Glutamatergic neuron (in vitro differentiated cells): Measurements from ENCODE around the gene IGFBP6. TPM values are rescaled to one million over a fixed set of nuclear protein-coding genes. Genes with fewer than 3 reads are reported as not detected.
A peak's percentile ranks its signal among the peaks of the same experiment; 100 is the strongest.

Experiments used
- DNase-seq: peaks from one replicate; pipeline ENCODE4 v3.0.0; 2022
- H3K27ac Mint-ChIP-seq: one replicate; pipeline ENCODE4 v1.8.0; 2020; ENCODE audit warnings: mild to moderate bottlenecking, mixed read lengths, inconsistent platforms; ENCODE audit not compliant: unreplicated experiment
- H3K27me3 Mint-ChIP-seq: one replicate; pipeline ENCODE4 v1.8.0; 2020; ENCODE audit warnings: mild to moderate bottlenecking, moderate library complexity, mixed read lengths, inconsistent platforms; ENCODE audit not compliant: unreplicated experiment
- H3K36me3 Mint-ChIP-seq: one replicate; pipeline ENCODE4 v1.8.0; 2020; ENCODE audit warnings: mild to moderate bottlenecking, mixed read lengths, inconsistent platforms; ENCODE audit not compliant: unreplicated experiment
- H3K4me1 Mint-ChIP-seq: one replicate; pipeline ENCODE4 v1.8.0; 2020; ENCODE audit warnings: mild to moderate bottlenecking, low read depth, mixed read lengths, inconsistent platforms; ENCODE audit not compliant: unreplicated experiment
- H3K4me3 Mint-ChIP-seq: one replicate; pipeline ENCODE4 v1.8.0; 2020; ENCODE audit warnings: mild to moderate bottlenecking, mixed read lengths, inconsistent platforms; ENCODE audit not compliant: unreplicated experiment
- H3K9me3 Mint-ChIP-seq: one replicate; pipeline ENCODE4 v1.8.0; 2020; ENCODE audit warnings: mild to moderate bottlenecking, moderate library complexity, mixed read lengths, inconsistent platforms; ENCODE audit not compliant: unreplicated experiment
- CTCF ChIP-seq: fragments of 200-600 bp; sonication (generic); IDR thresholded peaks from one replicate; pipeline ENCODE4 v1.5.0; 2021; ENCODE audit not compliant: partially characterized antibody, unreplicated experiment
- total RNA-seq: library from RNA; stranded (reverse); fragmentation: NEBNext Ultra II Directional; extraction: Animal tissue kit (Norgen Biotek cat#: 25700); gene quantifications from one replicate; pipeline ENCODE4 v1.2.1, GENCODE V29; 2021; ENCODE audit not compliant: unreplicated experiment

Gene IGFBP6
- total RNA-seq, 1 donor from 2014 or later: not detected

- peaks cover 2% of the 10 kb centered on the region for H3K27me3 Mint-ChIP-seq
- TF ChIP-seq CTCF: peak; percentile 91
- no peak overlapping the region for H3K27ac Mint-ChIP-seq
- no peak overlapping the region for H3K4me3 Mint-ChIP-seq
- H3K36me3 Mint-ChIP-seq: peaks cover 3% of the 10 kb centered on the region
- peaks cover 2% of the 10 kb centered on the region for H3K4me1 Mint-ChIP-seq
- peaks cover 1% of the 10 kb centered on the region for H3K9me3 Mint-ChIP-seq
- DNase-seq: peak; percentile 83
Observed at GRCh38 chr12:53065975-53066931, 31.2 kb upstream of the IGFBP6 start.

DNA sequence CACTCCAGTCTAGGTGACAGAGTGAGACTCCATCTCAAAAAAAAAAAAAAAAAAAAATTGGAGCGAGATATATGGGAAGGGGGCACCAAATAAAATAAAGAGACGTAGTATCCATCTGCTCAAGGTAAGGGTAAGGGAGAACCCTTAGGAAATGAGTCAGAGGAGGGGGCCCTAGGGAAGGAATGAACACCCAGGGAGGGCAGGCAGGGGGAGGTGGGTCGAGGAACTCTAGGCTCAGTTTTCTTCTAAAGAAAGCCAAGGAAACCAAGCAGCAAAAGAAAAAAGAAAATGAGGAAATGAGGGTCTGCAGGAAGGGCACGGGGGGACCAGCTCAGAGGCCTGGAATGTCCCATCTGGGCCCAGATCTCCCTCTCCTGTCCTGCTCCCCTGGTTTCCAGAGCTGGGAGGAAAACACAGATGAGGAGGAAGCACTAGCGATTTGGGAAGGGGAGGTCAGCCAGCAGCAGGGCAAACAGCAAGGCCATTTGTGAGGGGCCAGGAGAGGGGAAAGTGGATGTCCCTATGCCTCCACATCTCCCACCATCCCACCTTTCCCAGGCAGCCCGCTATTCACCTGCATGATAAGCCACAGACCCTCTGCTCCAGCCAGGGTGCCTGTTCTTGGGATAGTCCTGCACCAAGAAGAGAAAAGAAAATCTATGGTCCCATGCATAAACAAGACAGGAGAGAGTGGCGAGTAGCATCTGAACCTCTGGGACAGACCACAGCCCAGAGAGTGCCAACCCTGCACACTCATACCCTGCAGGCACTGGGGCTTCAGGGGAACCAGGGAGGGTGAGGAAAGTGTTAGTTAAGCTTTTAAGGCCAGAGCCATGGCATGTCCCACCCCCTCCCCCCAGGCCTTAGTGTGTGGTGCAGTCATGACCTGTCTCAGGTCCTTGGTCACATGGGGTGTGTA lies 30.1 kb upstream of the IGFBP6 start:
- no peak overlapping the region for H3K4me3 Mint-ChIP-seq
- H3K36me3 Mint-ChIP-seq: peaks cover 3% of the 10 kb centered on the region
- no peak for TF ChIP-seq CTCF
- H3K9me3 Mint-ChIP-seq: peaks cover 1% of the 10 kb centered on the region
- H3K4me1 Mint-ChIP-seq: peaks cover 4% of the 10 kb centered on the region
- H3K27ac Mint-ChIP-seq: no peak overlapping the region
- DNase-seq: no peak
- peaks cover 2% of the 10 kb centered on the region for H3K27me3 Mint-ChIP-seq

DNA sequence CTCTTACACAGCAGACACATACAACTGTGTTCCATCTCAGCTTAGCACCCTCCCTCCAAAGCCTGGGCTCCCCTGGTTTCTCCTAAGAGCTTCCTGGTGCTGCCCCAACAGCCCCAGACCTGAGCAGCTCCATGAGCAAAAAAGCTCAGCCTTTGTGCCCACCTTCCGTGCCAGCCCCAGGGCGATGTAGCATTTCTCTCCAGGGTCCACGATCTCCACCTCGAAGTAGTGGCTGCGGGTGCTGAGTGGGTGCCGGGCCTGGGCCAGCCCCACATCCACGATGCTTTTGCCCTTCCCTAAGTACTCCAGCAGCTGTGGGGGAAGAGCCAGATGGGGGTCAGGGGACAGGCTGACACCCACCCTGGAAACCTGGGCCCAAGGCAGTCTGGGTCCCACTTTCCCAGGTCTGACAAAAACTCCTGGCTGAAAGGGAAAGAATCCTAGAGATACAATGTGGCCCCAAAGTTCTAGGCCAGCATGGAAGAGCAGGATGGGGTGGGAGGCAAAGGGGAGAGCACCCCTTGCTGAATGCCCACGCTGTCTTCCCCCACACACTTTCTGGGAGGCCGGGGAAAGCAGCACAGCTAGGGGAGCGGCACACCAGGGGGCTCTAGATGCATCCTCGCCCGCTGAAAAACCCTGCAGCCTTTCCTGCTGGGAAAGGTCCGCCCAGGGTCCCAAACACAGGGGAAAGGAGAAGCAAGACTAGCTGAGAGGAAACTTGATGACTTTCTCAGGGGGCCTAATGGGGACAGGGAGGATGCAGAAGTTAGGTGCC lies 29.3 kb upstream of the IGFBP6 start:
- H3K9me3 Mint-ChIP-seq: peaks cover 1% of the 10 kb centered on the region
- peaks cover 4% of the 10 kb centered on the region for H3K27me3 Mint-ChIP-seq
- H3K4me1 Mint-ChIP-seq: peaks cover 4% of the 10 kb centered on the region
- TF ChIP-seq CTCF: no peak
- peaks cover 3% of the 10 kb centered on the region for H3K36me3 Mint-ChIP-seq
- no peak overlapping the region for H3K27ac Mint-ChIP-seq
- H3K4me3 Mint-ChIP-seq: no peak overlapping the region
- no peak for DNase-seq

GRCh38 chr12:53068811-53069585 lies 28.5 kb upstream of the IGFBP6 start:
- Mint-ChIP-seq H3K4me1 (peaks cover 4% of the 10 kb centered on the region), H3K27me3 (peaks cover 2% of the 10 kb centered on the region), H3K27ac (no peak overlapping the region), H3K9me3 (peaks cover 4% of the 10 kb centered on the region), H3K4me3 (no peak overlapping the region), H3K36me3 (peaks cover 3% of the 10 kb centered on the region)
- no peak for DNase-seq
- no peak for TF ChIP-seq CTCF
